ENCODE measurements around the gene ELK3. TPM values are rescaled to one million over a fixed set of nuclear protein-coding genes. Genes with fewer than 3 reads are reported as not detected.

The ELK3 gene
- total and polyA plus RNA-seq, 2 of the 13 experiments (the other 11 are each of a cell fraction or from before 2014, with no cell fraction given): 2.9 to 3.2 TPM

- no peak for TF ChIP-seq ZBTB40 (IDR thresholded peaks at IDR 0.05)
- TF ChIP-seq ZBTB40 (CRISPR knock-in tag; IDR thresholded peaks at IDR 0.05): no peak
- no peak for TF ChIP-seq EED (CRISPR knock-in tag; IDR thresholded peaks at IDR 0.05)
- no peak for TF ChIP-seq SKI (IDR thresholded peaks at IDR 0.05; ENCODE audit: partially characterized antibody)
- no peak for TF ChIP-seq TBX2 (CRISPR knock-in tag; IDR thresholded peaks at IDR 0.05; ENCODE audit: borderline replicate concordance)
Observed at GRCh38 chr12:96206936-96207662, 12.9 kb downstream of the ELK3 start (continued).

Data from HepG2 (cell line).